Germinal center (tissue), 1 donor: ENCODE results near the gene NPAS3.

Experiments
- DNase-seq: peaks from one replicate; pipeline ENCODE4 v3.0.0; 2012; ENCODE audit warnings: mixed read lengths, low spot score

The NPAS3 gene

GRCh38 chr14:33588771-33589170 is 650.1 kb downstream of the NPAS3 start:
- DNase-seq = no peak

DNA sequence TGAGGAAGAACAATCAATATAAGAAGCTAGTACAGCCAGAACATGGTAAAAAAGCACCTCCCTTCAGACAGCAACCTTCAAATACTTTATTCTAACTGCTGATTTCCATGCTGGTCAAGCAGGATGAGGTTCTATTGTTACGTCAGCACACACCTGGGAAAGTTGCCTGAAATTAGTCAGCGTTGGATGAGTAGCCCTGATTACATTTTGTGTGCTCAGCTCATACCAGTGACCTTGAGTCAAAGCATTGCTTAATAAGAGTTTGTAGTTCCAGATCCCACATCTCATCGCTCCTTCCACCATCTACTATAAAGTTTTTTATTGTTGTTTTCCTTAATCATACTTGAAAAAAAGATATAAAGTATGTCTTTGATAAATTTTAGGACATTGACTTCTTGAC is 650.7 kb downstream of the NPAS3 start:
- no peak for DNase-seq

GRCh38 chr14:33590891-33591630 is 652.4 kb downstream of the NPAS3 start:
- DNase-seq = no peak

GRCh38 chr14:33592297-33592696 is 653.6 kb downstream of the NPAS3 start:
- DNase-seq = no peak

GRCh38 chr14:33596211-33597080 is 657.8 kb downstream of the NPAS3 start:
- DNase-seq = no peak

DNA sequence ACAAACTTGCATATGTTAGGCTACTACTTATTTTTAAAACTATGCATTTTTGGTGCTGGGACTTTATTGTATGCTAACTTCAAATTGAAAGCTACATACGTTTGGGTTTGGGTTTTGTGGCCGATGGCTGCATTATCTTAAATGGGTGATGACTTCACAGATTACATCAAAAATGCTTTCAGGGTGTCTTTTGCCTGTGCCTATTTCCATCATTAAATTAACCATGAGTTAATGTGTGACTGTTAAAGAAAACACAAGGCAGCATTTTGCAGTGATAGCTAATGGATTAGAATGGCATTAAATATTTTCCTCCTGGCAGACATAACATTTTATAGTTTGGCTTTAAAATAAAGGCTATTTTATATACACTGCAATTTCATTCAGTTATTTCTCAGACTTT is 659.9 kb downstream of the NPAS3 start:
- no peak for DNase-seq

DNA sequence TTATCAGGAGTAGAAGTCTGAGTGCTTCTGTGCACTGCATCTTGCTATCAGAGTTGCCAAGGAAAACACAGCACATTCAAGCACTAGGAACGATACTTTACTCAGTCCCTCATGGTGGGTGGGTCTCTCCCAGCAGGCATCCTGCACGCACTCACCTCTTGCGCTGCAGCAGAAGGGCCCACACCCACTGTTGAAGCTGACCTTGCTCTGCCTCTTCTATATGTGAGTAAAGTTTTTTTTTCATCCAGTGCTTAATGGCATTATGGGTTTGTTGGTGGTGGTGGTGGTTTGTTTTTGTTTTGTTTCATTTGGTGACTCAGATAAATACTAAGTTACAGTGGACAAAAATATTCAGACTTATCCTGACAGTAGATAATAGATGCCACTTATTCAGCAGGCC is 663.7 kb downstream of the NPAS3 start:
- DNase-seq = no peak

DNA sequence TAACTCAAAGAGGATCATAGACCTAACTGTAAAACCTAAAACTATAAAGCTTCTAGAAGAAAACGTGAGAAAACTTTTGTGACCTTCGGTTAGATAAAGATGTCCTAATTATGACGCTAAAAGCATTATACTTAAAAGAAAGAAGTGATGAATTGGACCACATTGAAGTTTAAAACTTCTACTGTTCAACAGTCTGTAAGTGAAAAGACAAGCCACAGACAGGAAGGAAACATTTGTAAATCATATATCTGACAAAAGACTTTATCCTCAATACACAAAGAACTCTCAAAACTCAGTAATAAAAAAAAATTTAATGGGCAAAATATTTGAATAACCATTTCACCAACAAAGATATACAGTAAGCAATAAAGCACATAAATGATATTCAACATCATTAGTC is 667.9 kb downstream of the NPAS3 start:
- no peak for DNase-seq

DNA sequence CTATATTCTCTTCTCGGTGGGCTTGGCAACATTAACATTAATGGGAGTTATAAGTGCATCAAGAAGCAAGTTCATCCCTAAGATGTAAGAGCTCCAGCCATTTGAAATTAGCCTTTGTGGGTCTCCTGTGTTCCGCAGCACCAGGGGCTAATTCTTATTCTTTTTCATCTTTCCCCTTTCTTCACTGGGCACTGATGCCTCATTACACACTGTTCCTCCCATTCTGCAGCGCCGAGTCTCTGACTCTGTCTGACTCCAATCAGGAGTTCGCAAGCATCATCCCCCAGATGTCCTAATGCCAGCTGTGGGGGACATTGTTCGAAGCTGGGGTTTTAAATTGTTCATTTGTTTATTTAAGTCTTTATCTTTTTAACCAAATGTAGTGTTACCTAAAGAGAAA is 670.9 kb downstream of the NPAS3 start:
- DNase-seq = no peak

DNA sequence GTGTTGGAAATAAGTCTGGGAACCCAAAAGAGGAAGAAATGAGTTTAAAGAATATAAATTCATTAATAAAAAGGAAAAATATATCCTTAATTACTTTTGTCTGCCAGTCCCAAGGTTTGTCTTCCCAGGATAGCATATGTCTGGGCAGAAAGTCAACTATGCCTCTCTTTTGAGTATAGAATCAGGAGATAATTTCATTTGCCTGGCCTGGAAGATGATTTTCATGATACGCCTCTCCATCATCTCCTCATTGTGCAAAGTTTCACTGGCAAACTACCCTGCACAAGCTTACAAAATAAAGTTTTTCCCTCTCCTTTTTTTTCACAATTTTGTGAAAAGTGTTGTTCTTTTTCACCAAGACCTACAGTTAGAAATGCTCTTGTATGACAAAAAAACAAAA is 671.4 kb downstream of the NPAS3 start:
- no peak for DNase-seq

GRCh38 chr14:33611405-33612196 is 672.9 kb downstream of the NPAS3 start:
- DNase-seq = no peak

- DNase-seq = no peak
Measured at GRCh38 chr14:33612197-33612505, 673.5 kb downstream of the NPAS3 start.

- DNase-seq = no peak
Measured at GRCh38 chr14:33617154-33617553, 678.5 kb downstream of the NPAS3 start.

GRCh38 chr14:33618361-33619105 is 679.9 kb downstream of the NPAS3 start:
- DNase-seq = no peak

GRCh38 chr14:33622496-33622895 is 683.8 kb downstream of the NPAS3 start:
- DNase-seq = no peak

- no peak for DNase-seq
Measured at GRCh38 chr14:33629792-33630191, 691.1 kb downstream of the NPAS3 start.

DNA sequence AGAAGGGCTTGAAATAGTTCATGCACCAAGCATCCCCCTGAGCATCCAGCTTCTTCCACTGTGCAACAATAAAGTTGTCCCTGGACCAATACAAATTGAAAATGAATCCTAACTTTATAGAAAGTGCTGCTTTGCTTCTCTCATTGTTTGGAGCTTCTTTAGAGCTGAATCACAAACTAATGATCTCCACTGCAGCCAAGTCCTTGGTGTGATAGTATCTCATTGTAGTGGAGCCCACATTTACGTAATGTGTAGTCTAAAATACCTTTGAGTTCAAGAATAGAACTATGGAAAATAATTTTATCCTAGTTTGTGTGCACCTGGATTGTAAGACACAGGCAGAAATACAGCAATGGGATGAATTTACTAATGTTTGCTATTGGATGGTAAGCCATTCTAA is 692.3 kb downstream of the NPAS3 start:
- DNase-seq = no peak

- no peak for DNase-seq
Measured at GRCh38 chr14:33631441-33631840, 692.8 kb downstream of the NPAS3 start.

- DNase-seq = no peak
Measured at GRCh38 chr14:33634631-33635030, 696.0 kb downstream of the NPAS3 start.

DNA sequence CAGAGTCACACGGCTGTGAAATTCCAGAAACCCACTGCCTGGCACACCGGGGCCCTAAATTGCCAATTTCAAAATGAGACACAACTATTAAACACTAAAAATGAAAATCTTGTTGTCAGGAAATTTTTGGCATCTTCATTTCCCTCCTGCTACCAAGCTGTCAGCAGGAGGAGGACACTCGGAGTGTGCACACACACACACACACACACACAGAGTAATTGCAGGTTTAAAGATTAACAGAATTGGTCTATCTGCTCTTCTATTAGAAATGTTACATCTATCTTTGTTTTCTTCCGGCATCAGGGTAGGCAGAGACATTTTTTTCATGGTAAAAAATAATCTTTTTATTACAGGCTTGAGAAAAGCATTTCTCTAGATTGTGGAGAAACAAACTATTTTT is 698.0 kb downstream of the NPAS3 start:
- DNase-seq = no peak

- no peak for DNase-seq
Measured at GRCh38 chr14:33642080-33642479, 703.4 kb downstream of the NPAS3 start.

GRCh38 chr14:33642691-33643244 is 704.1 kb downstream of the NPAS3 start:
- DNase-seq = no peak
